Left cardiac atrium (tissue), 4 donors: ENCODE results near the gene NXT1. TPM values are rescaled to one million over a fixed set of nuclear protein-coding genes. Genes with fewer than 3 reads are reported as not detected.
A peak's percentile ranks its signal among the peaks of the same experiment; 100 is the strongest.
"Not testable (repeated sequence)": the region's sequence is repeated elsewhere in the genome, so short reads cannot be mapped to it uniquely, and the experiment has no call there.

Experiments used
- ATAC-seq, 2 donors: fragments of 200-7000 bp; cut with Tn5 transposase; one replicate each; pipeline ENCODE4 v1.9.1; 2020; ENCODE audit warnings: mild to moderate bottlenecking in 2 of 2, moderate library complexity in 2 of 2
- DNase-seq: peaks from one replicate; pipeline ENCODE4 v3.0.0-alpha.2; 2020
- intact Hi-C, 2 donors: fragments of 100-400 bp; cut with DNase I; formaldehyde crosslinking; loops; one replicate each; pipeline versions ENCODE4 v1.14.1 to v1.15.1; 2022 to 2023
- long read RNA-seq: library from polyadenylated mRNA; unstranded; transcript quantifications from one replicate; pipeline ENCODE4 v2.0.0, GENCODE V29; 2021
- total RNA-seq, 2 donors: library from RNA; stranded (reverse); fragmentation: NEBNext Ultra II Directional; extraction: Animal tissue kit (Norgen Biotek cat#: 25700); gene quantifications; one replicate each; pipeline ENCODE4 v1.2.1, GENCODE V29; 2021
- donor health status: DM: no; HTN: yes; CAD: no.
- donor health status: DM: no; HTN: yes; CAD: no; lungs with severe emphysema.
- donor health status: DM: yes; HTN: yes; CAD: no.
- donor health status: Dilated cardiomyopathy.

The NXT1 gene
- total RNA-seq = 10 to 100 TPM in 1 of 2 donors, 1 to 10 TPM in 1; 9.3 to 14.1 TPM
- long read RNA-seq, transcript NXT1-201 (2 exons, 1,123 nt) = major isoform, 17 of 17 reads
- long read RNA-seq, partial matches to known transcripts = 0 of 17 reads
- long read RNA-seq, other reads (novel, unspliced or antisense) = 0 of 17 reads

GRCh38 chr20:23350196-23350903 is at the start of gene NXT1:
Gene NXT1, plus strand, starts transcription at chr20:23350791. Its CDS starts 3,251 bp downstream, at chr20:23354042.
- DNase-seq (peak; percentile 95), ATAC-seq (peak; percentile 94 to 96)
- intact Hi-C loops = no loop called here

- DNase-seq = no peak
- ATAC-seq = no peak
These were observed 49.0 kb upstream of the NXT1 start for GRCh38 chr20:23301436-23302050.

GRCh38 chr20:23302386-23302785 is 48.2 kb upstream of the NXT1 start:
- DNase-seq (no peak), ATAC-seq (no peak)
- intact Hi-C loops = no loop called here

More at GRCh38 chr20:23301436-23302050, 49.0 kb upstream of the NXT1 start:
- intact Hi-C loops = no loop called here

DNA sequence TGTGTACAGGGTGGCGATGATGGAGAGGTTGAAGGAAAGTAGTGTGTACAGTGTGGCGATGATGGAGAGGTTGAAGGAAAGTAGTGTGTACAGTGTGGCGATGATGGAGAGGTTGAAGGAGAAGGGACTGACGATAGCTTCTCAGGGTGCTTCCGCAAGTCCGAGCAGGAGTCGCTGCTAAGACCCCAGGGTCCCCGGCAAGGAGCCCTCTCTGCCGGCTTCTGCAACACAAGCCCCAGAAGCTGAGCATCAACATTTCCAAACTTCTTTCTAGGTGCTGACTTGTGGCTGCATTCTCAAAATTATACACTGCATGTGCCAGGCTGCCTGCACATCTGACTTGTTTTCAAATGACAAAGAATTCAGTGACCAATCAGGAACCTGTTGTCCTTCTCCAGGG is 47.8 kb upstream of the NXT1 start:
- DNase-seq (no peak), ATAC-seq (no peak)
- intact Hi-C loops = no loop called here

GRCh38 chr20:23303325-23304102 is 47.1 kb upstream of the NXT1 start:
- DNase-seq (no peak), ATAC-seq (no peak)
- intact Hi-C loops = no loop called here

DNA sequence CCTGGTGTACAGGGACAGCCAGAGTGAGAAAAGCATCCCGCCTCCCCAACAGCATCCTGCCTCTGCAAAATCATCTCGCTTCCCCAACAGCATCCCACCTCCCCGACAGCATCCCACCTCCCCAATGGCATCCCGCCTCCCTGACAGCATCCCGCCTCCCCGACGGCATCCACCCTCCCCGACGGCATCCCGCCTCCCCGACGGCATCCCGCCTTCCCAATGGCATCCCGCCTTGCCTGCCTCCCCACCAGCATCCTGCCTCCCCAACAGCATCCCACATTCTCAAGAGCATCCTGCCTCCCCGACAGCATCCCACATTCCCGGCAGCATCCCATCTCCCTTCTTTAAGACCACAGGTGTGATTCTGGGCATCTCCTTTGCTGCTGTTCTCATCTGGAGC is 46.0 kb upstream of the NXT1 start:
- intact Hi-C loops = no loop called here
- no peak for ATAC-seq
- no peak for DNase-seq

GRCh38 chr20:23305098-23305497 is 45.5 kb upstream of the NXT1 start:
- ATAC-seq (peak; percentile 12 to 82), DNase-seq (no peak)
- intact Hi-C loops = no loop called here

DNA sequence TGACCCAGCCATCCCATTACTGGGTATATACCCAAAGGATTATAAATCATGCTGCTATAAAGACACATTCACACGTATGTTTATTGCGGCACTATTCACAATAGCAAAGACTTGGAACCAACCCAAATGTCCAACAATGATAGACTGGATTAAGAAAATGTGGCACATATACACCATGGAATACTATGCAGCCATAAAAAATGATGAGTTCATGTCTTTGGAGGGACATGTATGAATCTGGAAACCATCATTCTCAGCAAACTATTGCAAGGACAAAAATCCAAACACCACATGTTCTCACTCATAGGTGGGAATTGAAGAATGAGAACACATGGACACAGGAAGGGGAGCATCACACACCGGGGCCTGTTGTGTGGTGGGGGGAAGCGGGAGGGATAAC is 43.2 kb upstream of the NXT1 start:
- intact Hi-C loops, DNase-seq, ATAC-seq: not testable (repeated sequence)

DNA sequence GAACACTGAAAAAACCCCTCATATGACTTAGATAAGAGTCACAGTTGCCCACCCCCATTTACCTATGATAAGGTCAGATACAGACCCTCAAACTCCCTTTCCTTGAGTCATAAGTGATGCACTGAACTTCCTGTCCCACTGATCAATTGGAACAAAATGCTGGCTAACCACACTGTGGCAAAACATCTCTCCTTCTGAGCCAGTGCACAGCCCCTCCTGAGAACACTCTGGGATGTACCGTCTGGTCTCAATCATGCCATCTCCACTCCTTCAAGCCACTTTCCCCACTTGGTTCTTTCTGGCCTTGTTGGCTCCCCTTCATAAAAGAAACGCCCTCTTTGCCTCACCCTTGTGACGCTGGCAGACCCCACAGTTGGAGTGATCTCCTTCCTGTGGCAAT is 42.6 kb upstream of the NXT1 start:
- intact Hi-C loops = no loop called here
- DNase-seq (no peak), ATAC-seq (no peak)

- ATAC-seq (no peak), DNase-seq (no peak)
- intact Hi-C loops = no loop called here
These were observed 41.7 kb upstream of the NXT1 start for GRCh38 chr20:23308908-23309307.

DNA sequence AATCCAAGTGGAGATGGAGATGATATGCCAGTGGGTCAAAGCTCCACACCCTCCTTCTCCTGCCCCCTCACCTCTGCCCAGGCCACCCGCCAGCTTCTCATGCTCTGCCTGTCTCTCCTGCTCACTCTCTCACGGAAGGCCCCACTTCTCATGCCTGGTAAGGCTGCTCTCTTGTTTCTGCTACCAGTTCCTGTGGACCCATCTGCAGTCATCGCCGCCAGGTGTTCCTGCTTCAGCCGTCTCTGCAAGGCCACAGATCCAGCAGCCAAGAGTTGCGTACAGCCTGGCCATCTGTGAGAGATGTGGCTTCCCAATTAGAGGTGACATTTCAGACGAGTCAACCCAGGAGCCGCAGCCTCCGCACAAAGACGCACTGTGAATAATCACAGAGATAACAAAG is 40.8 kb upstream of the NXT1 start:
- DNase-seq (no peak), ATAC-seq (no peak)
- intact Hi-C loops = no loop called here

DNA sequence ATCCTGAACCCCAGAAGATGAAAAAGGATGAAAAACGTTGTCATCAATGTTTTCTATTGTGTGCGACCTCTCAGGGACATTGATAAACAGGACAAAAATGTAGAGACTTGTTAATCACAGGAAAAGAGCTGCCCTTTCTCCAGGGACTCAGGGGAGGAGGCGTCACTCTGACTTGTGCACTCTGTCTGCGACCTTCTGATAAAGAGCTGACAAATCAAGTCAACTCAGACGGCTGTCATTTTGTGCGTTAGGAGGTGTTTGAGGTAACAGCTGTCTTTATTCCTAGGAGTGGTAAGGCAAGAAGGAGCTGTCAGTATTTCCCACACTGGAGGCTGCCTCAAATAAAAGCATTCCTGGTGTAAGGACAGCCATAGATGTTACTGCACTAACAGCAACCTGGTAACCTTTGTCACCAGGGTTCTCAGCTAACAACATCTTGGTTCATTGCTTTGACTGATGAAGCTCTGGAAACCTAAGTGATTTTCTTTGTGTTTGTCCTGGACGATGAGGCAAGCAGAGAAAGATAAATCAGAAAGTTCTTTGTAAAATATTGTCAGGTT is 38.6 kb upstream of the NXT1 start:
- DNase-seq (no peak), ATAC-seq (no peak)
- intact Hi-C loops = no loop called here

DNA sequence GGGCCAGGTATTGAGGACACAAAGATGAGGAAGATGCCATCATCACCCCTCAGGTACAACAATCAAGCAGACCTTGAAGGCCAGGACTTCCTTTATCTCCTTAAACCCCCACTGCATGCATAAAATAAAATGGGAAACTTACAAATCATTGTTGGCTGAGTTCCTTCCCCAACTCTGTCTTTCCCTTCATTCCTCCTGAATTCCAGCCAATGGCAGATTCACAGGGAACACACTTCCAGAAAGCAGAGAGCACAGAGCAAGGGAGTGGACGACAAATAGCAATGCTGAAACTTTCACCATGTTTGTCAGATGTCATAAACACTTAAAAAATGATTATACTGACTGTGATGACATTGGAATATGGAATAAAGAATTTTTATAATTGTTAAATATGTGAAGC is 37.3 kb upstream of the NXT1 start:
- ATAC-seq = no peak
- DNase-seq = no peak
- intact Hi-C loops = no loop called here

- ATAC-seq (no peak), DNase-seq (no peak)
- intact Hi-C loops = no loop called here
These were observed 35.9 kb upstream of the NXT1 start for GRCh38 chr20:23314699-23315098.

- ATAC-seq = peak; percentile 64 to 84
- intact Hi-C loops = no loop called here
These were observed 35.5 kb upstream of the NXT1 start for GRCh38 chr20:23315099-23315498.

GRCh38 chr20:23316626-23317025 is 34.0 kb upstream of the NXT1 start:
- no peak for ATAC-seq
- DNase-seq = no peak
- intact Hi-C loops = no loop called here

More at GRCh38 chr20:23315099-23315498, 35.5 kb upstream of the NXT1 start:
- no peak for DNase-seq

DNA sequence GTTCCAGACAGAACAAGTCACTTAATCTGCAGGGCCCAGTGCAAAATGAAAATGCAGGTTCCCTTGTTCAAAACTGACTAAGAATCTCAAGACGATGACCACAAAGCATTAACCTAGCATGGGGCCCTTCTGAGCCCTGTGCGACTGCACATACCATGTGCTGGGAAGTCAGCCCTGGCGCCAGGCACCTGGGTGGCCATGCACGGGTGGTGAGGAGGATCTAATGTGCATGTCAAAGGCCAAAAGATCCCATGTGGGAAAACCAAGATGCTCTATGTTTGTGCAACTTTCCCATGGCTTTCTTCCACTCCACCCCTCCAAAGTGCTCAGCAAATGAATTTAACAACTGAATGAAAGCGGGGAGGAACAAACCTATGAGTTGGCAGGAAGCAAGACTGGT is 33.5 kb upstream of the NXT1 start:
- ATAC-seq = no peak
- intact Hi-C loops = no loop called here
- DNase-seq = no peak

DNA sequence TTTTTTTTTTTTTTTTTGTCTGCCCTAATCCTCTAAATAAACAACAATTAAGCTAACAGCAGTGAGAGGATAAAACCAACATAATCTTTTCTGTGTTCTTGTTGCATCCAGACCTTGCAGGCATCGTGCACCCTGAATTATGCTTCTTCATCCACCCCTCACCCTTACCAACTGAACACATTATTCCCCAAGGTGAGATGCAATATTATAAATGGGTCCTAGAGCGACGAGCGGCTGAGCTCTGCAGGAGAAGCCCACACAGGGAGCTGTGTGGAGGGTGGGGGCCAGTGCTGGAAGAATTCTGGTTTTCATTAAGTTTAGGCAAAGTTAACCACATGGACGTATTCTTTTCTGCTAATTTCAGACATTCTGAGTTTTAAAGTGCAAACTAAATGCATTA is 32.2 kb upstream of the NXT1 start:
- intact Hi-C loops = no loop called here
- DNase-seq (no peak), ATAC-seq (no peak)

GRCh38 chr20:23320317-23320716 is 30.3 kb upstream of the NXT1 start:
- intact Hi-C loops = no loop called here
- DNase-seq = no peak

DNA sequence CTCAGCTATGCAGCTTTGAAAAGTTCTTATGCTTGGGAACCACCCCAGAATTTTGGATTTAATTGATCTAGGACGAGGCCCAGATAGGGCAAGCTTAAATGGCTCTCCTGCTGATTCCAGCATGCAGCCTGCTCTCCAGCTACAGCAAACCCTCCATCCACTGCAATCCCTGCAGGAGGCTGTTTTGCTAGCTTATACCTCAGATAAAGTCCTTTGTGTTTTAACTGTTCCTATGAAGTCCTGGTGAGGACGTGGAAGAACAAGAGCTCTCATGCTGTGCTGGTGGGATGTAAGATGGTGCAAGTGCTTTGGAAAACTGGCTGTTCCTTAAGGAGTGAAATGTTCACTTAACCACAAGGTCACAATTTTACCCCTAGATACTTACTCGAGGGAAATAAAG is 25.5 kb upstream of the NXT1 start:
- DNase-seq = no peak
- intact Hi-C loops = no loop called here

More at GRCh38 chr20:23320317-23320716, 30.3 kb upstream of the NXT1 start:
- no peak for ATAC-seq

More for the DNA sequence above, 25.5 kb upstream of the NXT1 start:
- ATAC-seq = no peak
